Measurements from ENCODE around the gene NINJ1.

DNA sequence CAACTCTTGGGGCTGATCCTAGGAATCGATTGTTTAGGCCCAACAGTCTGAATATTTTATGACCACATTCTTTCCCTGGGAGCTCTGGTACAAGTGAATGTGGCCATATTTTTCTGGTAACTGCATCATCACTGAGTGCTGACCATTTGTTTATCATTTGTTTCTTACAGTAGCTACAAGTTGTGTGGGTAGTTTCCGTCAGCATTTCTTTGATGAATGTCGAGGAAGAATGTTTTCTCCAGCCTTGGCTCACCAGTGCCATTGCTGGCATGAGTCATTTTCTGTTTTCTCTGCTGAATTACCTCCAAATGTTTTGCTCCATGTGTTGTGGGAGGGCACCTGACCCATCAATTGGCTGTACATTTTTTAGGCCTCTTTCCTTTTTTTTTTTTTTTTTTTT, 52.1 kb downstream of the NINJ1 start:
- TF ChIP-seq POLR2A (IDR thresholded peaks at IDR 0.05), result no peak
- TF ChIP-seq, protein P1, sequence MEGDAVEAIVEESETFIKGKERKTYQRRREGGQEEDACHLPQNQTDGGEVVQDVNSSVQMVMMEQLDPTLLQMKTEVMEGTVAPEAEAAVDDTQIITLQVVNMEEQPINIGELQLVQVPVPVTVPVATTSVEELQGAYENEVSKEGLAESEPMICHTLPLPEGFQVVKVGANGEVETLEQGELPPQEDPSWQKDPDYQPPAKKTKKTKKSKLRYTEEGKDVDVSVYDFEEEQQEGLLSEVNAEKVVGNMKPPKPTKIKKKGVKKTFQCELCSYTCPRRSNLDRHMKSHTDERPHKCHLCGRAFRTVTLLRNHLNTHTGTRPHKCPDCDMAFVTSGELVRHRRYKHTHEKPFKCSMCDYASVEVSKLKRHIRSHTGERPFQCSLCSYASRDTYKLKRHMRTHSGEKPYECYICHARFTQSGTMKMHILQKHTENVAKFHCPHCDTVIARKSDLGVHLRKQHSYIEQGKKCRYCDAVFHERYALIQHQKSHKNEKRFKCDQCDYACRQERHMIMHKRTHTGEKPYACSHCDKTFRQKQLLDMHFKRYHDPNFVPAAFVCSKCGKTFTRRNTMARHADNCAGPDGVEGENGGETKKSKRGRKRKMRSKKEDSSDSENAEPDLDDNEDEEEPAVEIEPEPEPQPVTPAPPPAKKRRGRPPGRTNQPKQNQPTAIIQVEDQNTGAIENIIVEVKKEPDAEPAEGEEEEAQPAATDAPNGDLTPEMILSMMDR (IDR thresholded peaks at IDR 0.05 in 4 of 5, conservative IDR thresholded peaks at IDR 0.05 in 1 of 5), result no peak
